ENCODE results near the gene UGT8. TPM values are rescaled to one million over a fixed set of nuclear protein-coding genes. Genes with fewer than 3 reads are reported as not detected.

The UGT8 gene
- total and polyA plus RNA-seq, 2 of the 8 experiments (the other 6 are each of a cell fraction or from before 2014, with no cell fraction given), result 16.9 to 26.9 TPM

- no peak for TF ChIP-seq CTCF (IDR thresholded peaks at IDR 0.05; ENCODE audit: control extremely low read depth in 1 of 3, insufficient read depth in 1 of 3, low read depth in 1 of 3, low read length in 3 of 3)
Measured at GRCh38 chr4:114561590-114561989, 37.0 kb upstream of the UGT8 start (continued).

Data from H1 (cell line).